Gastrocnemius medialis (tissue), 4 donors: ENCODE measurements around the gene CNNM2.

ENCODE experiments used
- POLR2A ChIP-seq, 2 donors: fragments of 450-650 bp; IDR thresholded peaks; one replicate each; pipeline ENCODE4 v1.6.1; 2017; ENCODE audit warnings: antibody characterized with exemption in 2 of 2, mild to moderate bottlenecking in 2 of 2, moderate library complexity in 2 of 2
- TF ChIP-seq, protein P1 (sequence below), 5 experiments: fragments of 450-650 bp in 3 of 5; fragments of 200-600 bp in 2 of 5; sonication (generic) in 2 of 5; IDR thresholded peaks in 4 of 5; conservative IDR thresholded peaks in 1 of 5; 1 replicate in 4 of 5; 2 replicates in 1 of 5; pipeline ENCODE4 v1.5.1; 2016 to 2019; ENCODE audit warnings: antibody characterized with exemption in 5 of 5, mild to moderate bottlenecking in 3 of 5, moderate library complexity in 3 of 5

DNA sequence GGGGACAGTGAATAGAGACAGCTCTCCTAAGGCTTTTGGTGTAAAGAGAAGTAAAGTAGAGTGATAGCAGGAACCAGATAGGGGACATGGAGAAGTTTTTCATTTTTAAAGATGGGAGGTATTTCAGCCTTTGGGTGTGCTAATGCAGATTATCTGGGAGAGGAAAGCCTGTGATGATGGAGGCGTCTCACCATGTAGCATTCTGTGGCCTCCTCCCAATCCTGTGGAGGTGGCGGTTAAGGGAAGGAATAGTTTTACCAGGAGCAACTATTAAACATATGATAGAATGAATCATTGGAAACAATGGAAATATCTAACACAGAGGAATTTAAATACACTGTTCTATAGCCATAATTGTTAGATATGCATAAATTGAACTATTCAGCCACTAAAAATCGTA is 101.3 kb downstream of the CNNM2 start:
- no peak for TF ChIP-seq POLR2A (IDR thresholded peaks at IDR 0.05)
- TF ChIP-seq, protein P1, sequence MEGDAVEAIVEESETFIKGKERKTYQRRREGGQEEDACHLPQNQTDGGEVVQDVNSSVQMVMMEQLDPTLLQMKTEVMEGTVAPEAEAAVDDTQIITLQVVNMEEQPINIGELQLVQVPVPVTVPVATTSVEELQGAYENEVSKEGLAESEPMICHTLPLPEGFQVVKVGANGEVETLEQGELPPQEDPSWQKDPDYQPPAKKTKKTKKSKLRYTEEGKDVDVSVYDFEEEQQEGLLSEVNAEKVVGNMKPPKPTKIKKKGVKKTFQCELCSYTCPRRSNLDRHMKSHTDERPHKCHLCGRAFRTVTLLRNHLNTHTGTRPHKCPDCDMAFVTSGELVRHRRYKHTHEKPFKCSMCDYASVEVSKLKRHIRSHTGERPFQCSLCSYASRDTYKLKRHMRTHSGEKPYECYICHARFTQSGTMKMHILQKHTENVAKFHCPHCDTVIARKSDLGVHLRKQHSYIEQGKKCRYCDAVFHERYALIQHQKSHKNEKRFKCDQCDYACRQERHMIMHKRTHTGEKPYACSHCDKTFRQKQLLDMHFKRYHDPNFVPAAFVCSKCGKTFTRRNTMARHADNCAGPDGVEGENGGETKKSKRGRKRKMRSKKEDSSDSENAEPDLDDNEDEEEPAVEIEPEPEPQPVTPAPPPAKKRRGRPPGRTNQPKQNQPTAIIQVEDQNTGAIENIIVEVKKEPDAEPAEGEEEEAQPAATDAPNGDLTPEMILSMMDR (IDR thresholded peaks at IDR 0.05 in 4 of 5, conservative IDR thresholded peaks at IDR 0.05 in 1 of 5), result no peak
